Uterus (tissue), 4 donors: Measurements from ENCODE around the gene TCEA2. TPM values are rescaled to one million over a fixed set of nuclear protein-coding genes. Genes with fewer than 3 reads are reported as not detected.

ENCODE experiments used
- DNase-seq, 2 donors: peaks; one replicate each; pipeline ENCODE4 v3.0.0-alpha.2; 2019 to 2020
- H3K27ac ChIP-seq, 2 donors: fragments of 200-600 bp; sonication (generic); 1 replicate in 1 of 2; 2 replicates in 1 of 2; pipeline ENCODE4 v1.5.1; 2016 to 2018
- H3K27me3 ChIP-seq, 2 donors: fragments of 200-600 bp; sonication (generic); one replicate each; pipeline ENCODE4 v1.5.1; 2018 to 2019; ENCODE audit warnings: control low read depth in 1 of 2
- H3K36me3 ChIP-seq, 2 donors: fragments of 200-600 bp; sonication (generic); one replicate each; pipeline ENCODE4 v1.5.1; 2019; ENCODE audit warnings: control low read depth in 1 of 2
- H3K4me1 ChIP-seq, 2 donors: fragments of 200-600 bp; sonication (generic); one replicate each; pipeline ENCODE4 v1.5.1; 2018 to 2019; ENCODE audit warnings: control low read depth in 1 of 2
- H3K4me3 ChIP-seq, 2 donors: fragments of 200-600 bp; sonication (generic); 1 replicate in 1 of 2; 2 replicates in 1 of 2; pipeline ENCODE4 v1.5.1; 2018 to 2019; ENCODE audit warnings: mild to moderate bottlenecking in 1 of 2
- H3K9me3 ChIP-seq, 2 donors: fragments of 200-600 bp; sonication (generic); one replicate each; pipeline ENCODE4 v1.5.1; 2019; ENCODE audit warnings: control low read depth in 1 of 2
- POLR2A ChIP-seq, 2 donors: fragments of 450-650 bp; IDR thresholded peaks; one replicate each; pipeline ENCODE4 v1.6.1; 2016; ENCODE audit warnings: antibody characterized with exemption in 2 of 2, mild to moderate bottlenecking in 1 of 2, moderate library complexity in 1 of 2
- intact Hi-C: fragments of 100-400 bp; cut with DNase I; formaldehyde crosslinking; loops from one replicate; pipeline ENCODE4 v1.15.1; 2023; ENCODE audit warnings: low total_unique reads
- total RNA-seq, 4 donors: library from RNA; depleted of rRNA in 3 of 4; stranded (reverse); fragments of >200 nt in 3 of 4; gene quantifications; one replicate each; pipeline versions ENCODE4 v1.1.0 to v1.2.4, GENCODE V29; 2014 to 2023
- TF ChIP-seq, protein P1 (sequence below), 4 experiments: fragments of 200-600 bp in 2 of 4; fragments of 450-650 bp in 2 of 4; sonication (generic) in 2 of 4; IDR thresholded peaks; one replicate each; pipeline ENCODE4 v1.5.1; 2016 to 2019; ENCODE audit warnings: antibody characterized with exemption in 4 of 4, mild to moderate bottlenecking in 2 of 4, moderate library complexity in 1 of 4
- donor health status: DM: yes; HTN: yes; CAD: no.

TCEA2 gene
- total RNA-seq, 4 donors from 2014 or later: 21.5 to 75.4 (median 27.2) TPM

DNA sequence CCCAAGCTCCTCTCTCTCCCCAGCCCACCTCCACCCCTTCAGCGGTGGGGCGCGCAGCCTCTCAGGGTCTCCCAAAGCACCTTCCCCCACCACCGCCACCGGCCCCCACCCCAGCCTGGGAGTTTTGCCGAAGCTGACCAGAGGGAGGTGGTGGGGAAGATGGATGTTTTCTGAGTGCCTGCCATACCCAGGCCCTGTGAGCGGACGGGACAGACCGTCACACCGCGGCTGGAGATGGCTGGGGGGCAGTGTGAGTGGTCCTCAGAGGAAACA is 21.3 kb upstream of the TCEA2 start:
- H3K27me3 ChIP-seq: peaks cover 0 to 42% of the 10 kb centered on the region in 2 donors
- H3K4me1 ChIP-seq: peaks cover 0 to 22% of the 10 kb centered on the region in 2 donors
- intact Hi-C loops: no loop called here
- H3K36me3 ChIP-seq: no peaks in the 10 kb centered on the region
- H3K4me3 ChIP-seq: no peak overlapping the region
- no peak for TF ChIP-seq POLR2A (IDR thresholded peaks at IDR 0.05)
- TF ChIP-seq, protein P1, sequence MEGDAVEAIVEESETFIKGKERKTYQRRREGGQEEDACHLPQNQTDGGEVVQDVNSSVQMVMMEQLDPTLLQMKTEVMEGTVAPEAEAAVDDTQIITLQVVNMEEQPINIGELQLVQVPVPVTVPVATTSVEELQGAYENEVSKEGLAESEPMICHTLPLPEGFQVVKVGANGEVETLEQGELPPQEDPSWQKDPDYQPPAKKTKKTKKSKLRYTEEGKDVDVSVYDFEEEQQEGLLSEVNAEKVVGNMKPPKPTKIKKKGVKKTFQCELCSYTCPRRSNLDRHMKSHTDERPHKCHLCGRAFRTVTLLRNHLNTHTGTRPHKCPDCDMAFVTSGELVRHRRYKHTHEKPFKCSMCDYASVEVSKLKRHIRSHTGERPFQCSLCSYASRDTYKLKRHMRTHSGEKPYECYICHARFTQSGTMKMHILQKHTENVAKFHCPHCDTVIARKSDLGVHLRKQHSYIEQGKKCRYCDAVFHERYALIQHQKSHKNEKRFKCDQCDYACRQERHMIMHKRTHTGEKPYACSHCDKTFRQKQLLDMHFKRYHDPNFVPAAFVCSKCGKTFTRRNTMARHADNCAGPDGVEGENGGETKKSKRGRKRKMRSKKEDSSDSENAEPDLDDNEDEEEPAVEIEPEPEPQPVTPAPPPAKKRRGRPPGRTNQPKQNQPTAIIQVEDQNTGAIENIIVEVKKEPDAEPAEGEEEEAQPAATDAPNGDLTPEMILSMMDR (IDR thresholded peaks at IDR 0.05): no peak
- H3K9me3 ChIP-seq: no peaks in the 10 kb centered on the region
- H3K27ac ChIP-seq: peak overlapping the region; percentile 35 to 61
- DNase-seq: no peak

DNA sequence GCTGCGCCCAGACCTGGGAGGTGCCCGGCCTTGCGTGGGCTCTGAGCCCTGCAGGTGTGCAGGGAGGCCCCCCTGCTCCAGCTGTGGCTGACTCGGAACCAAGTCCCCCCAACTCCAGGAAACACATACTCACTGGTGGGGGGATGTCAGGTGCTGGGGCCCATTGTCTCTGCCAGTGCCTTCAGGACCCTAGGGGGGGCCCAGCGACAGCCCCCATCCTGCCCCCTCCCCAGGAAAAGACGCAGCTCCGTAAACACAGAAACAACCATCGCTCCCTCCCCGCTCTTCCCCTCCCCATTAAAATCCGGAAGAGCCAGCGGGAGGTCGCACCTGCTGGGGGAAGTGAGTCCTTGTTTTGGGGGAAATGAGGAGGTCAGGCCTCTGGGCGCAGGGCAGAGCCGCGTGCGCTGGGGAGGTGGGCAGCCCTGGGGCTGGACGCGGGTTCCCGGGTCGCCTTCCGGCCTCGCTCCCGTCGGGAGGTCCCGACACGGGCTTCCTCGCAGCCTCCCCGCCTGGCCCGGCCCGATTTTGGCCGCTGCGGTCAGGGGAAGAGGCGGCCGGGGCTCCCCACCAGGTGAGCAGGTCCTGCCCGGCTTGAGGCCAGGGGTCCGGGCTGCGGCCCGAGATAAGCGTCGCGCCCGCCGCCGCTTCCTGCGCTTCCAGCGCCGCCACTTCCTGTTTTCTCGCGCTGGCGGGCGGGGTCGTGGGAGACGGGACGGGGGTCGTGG is 20.8 kb upstream of the TCEA2 start:
- no peak overlapping the region for H3K4me3 ChIP-seq
- H3K27me3 ChIP-seq: peaks cover 0 to 39% of the 10 kb centered on the region in 2 donors

DNA sequence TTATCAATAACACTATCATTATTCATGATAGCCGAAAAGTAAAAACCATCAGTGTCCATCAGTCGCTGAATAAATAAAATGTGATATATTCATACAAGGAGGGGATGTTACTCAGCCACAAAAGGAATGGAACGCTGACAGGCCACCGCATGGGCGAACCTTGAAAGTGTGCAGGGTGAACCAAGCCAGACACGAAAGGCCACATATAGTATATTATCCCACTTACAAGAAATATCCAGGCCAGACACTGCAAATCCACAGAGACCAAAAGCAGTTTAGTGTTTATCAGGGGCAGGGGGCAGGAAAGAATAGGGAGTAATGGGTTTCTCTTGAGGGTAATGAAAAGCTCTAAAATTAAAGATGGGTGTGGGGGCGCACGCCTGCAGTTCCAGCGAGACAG is 19.2 kb upstream of the TCEA2 start:
- intact Hi-C loops: no loop called here
- H3K4me1 ChIP-seq: peaks cover 0 to 16% of the 10 kb centered on the region in 2 donors
- H3K27ac ChIP-seq: no peak overlapping the region
- TF ChIP-seq, protein P1 (IDR thresholded peaks at IDR 0.05): no peak
- TF ChIP-seq POLR2A (IDR thresholded peaks at IDR 0.05): no peak
- no peaks in the 10 kb centered on the region for H3K36me3 ChIP-seq
- no peak for DNase-seq
- H3K27me3 ChIP-seq: peaks cover 0 to 30% of the 10 kb centered on the region in 2 donors
- H3K9me3 ChIP-seq: no peaks in the 10 kb centered on the region
- H3K4me3 ChIP-seq: no peak overlapping the region

More for the DNA sequence above, 20.8 kb upstream of the TCEA2 start:
- Histone ChIP-seq H3K27ac (peak overlapping the region; percentile 35 to 61), H3K9me3 (no peaks in the 10 kb centered on the region), H3K4me1 (peaks cover 0 to 22% of the 10 kb centered on the region in 2 donors), H3K36me3 (no peaks in the 10 kb centered on the region)
- intact Hi-C loops: no loop called here
- no peak for TF ChIP-seq POLR2A (IDR thresholded peaks at IDR 0.05)
- TF ChIP-seq, protein P1 (IDR thresholded peaks at IDR 0.05): no peak
- no peak for DNase-seq

DNA sequence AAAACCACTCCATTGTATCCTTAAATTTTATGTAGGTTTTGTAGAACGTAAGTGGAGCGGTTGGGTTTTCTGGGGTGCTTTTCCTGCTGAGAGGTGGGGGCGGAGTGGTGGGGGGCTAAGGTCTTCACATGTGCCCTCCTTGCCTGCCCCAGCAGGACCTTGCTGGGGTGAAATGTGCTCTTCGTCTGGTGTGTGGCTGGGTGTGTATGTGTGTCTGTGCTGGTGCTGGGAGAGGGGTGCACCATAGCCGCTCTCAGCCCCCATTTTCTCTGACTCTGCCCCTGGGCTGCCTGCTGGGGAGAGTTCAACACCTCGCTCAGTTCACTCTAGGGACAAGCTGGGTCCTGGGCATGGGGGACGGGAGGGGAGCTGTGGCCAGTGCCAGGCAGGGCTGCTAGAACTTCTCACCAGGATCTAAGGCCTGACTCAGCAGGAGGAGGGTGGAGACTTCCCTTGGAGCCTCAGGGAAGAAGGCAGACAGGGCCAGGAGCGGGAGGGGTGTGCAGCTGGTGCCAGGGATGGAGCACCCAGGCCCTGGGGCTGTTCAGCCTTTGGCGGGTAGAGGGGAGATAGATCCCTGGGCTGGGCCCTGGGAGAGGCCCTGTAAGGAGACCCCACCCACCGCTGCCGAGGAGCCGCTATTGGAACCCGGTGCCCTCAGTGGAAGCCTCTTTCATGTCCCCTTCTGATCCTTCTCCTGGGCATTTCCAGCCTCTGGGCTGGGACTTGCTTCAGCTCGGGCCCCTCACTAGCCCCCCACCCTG is 18.3 kb upstream of the TCEA2 start:
- intact Hi-C loops: no loop called here
- Histone ChIP-seq H3K4me1 (peaks cover 0 to 15% of the 10 kb centered on the region in 2 donors), H3K4me3 (no peak overlapping the region), H3K36me3 (no peaks in the 10 kb centered on the region), H3K27me3 (peaks cover 0 to 25% of the 10 kb centered on the region in 2 donors), H3K9me3 (no peaks in the 10 kb centered on the region), H3K27ac (peak overlapping the region in 1 of 2 donors; percentile 33)
- no peak for DNase-seq
- TF ChIP-seq, protein P1 (IDR thresholded peaks at IDR 0.05): no peak
- no peak for TF ChIP-seq POLR2A (IDR thresholded peaks at IDR 0.05)

DNA sequence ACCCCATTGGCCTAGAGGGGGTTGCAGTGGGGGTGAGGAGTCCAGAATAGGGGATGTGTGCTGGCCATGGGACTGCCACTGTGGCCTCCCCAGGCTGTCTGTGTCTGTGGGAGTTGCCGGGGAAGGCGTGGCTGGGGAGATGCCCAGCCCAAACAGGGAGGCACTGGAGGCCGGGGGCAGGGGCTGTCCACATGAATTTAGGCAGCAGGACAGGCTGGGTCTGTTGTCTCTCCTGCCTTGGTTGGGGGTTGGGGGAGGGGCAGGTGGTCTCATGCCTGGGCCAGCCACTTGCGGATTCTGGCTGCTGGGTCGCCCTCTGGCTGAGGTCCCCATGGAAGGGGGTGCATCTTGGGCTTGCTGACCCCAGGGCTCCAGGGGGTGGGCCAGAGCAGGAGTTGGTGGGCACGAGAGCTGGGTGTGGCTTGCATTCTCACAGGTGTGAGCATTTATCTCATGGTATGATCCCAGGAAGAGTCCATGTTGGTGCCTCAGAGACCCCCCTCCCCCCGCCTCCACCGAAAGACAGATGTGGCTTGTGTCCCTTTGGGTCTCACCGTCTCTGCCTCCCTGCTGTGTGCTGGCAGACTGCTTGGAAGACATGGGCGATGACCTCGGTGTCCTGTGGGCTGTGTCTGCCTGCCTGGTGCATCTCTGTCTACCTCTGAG is 17.5 kb upstream of the TCEA2 start:
- peaks cover 0 to 19% of the 10 kb centered on the region in 2 donors for H3K27me3 ChIP-seq
- peaks cover 0 to 17% of the 10 kb centered on the region in 2 donors for H3K4me1 ChIP-seq
- no peak for TF ChIP-seq POLR2A (IDR thresholded peaks at IDR 0.05)
- TF ChIP-seq, protein P1 (IDR thresholded peaks at IDR 0.05): no peak
- intact Hi-C loops: no loop called here
- DNase-seq: no peak
- H3K36me3 ChIP-seq: no peaks in the 10 kb centered on the region
- no peak overlapping the region for H3K27ac ChIP-seq
- H3K9me3 ChIP-seq: no peaks in the 10 kb centered on the region
- H3K4me3 ChIP-seq: no peak overlapping the region
